Sigmoid colon (tissue), 4 donors: Measurements from ENCODE around the gene COG5.

ENCODE experiments used
- CTCF ChIP-seq, 4 experiments: fragments of 450-650 bp in 3 of 4; fragments of 200-600 bp in 1 of 4; IDR thresholded peaks; one replicate each; pipeline ENCODE4 v1.5.1; 2016 to 2019; ENCODE audit warnings: antibody characterized with exemption in 4 of 4, mild to moderate bottlenecking in 3 of 4, moderate library complexity in 2 of 4
- POLR2A ChIP-seq, 2 donors: fragments of 450-650 bp; IDR thresholded peaks; one replicate each; pipeline ENCODE4 v1.6.1; 2016; ENCODE audit warnings: antibody characterized with exemption in 2 of 2, mild to moderate bottlenecking in 2 of 2, moderate library complexity in 2 of 2
- POLR2AphosphoS5 ChIP-seq, 4 donors: sonication (generic); formaldehyde crosslinking; IDR thresholded peaks; one replicate each; pipeline ENCODE4 v1.6.1; 2017; ENCODE audit warnings: antibody characterized with exemption in 4 of 4

- TF ChIP-seq CTCF (IDR thresholded peaks at IDR 0.05), result no peak
- TF ChIP-seq POLR2A (IDR thresholded peaks at IDR 0.05), result no peak
- TF ChIP-seq POLR2AphosphoS5 (IDR thresholded peaks at IDR 0.05), result no peak
Measured at GRCh38 chr7:107242267-107242666, 321.5 kb downstream of the COG5 start.
